SK-N-SH (cell line): ENCODE measurements around the gene DYRK1A. TPM values are rescaled to one million over a fixed set of nuclear protein-coding genes. Genes with fewer than 3 reads are reported as not detected.

Experiments
- CTCF ChIA-PET: fragments of 300-600, 350-600 bp; formaldehyde crosslinking; extraction: SDS; loops from one replicate; lab custom pipeline; 2021; lab: Yijun Ruan, JAX
- POLR2A ChIA-PET: fragments of 350-600 bp; sonication (Branson Sonifier 250); formaldehyde crosslinking; extraction: SDS; loops from one replicate; lab custom pipeline; 2020; ENCODE audit warnings: antibody characterized with exemption, inconsistent platforms; lab: Yijun Ruan, JAX
- DNase-seq: peaks from one replicate; pipeline ENCODE4 v3.0.0; 2012
- H2AFZ ChIP-seq: fragments of 200-600 bp; sonication (generic); 2 replicates; pipeline ENCODE4 v1.8.1; 2016; ENCODE audit warnings: antibody characterized with exemption, mild to moderate bottlenecking, low read depth
- H3F3A ChIP-seq: fragments of 200-600 bp; sonication (generic); replicated peaks from 2 replicates; pipeline ENCODE3; 2016; ENCODE audit warnings: antibody characterized with exemption, mild to moderate bottlenecking; ENCODE audit not compliant: insufficient read depth
- H3K27ac ChIP-seq, 2 experiments: fragments of 200-500 bp in 1 of 2; fragments of 200-600 bp in 1 of 2; sonication (Bioruptor generic) in 1 of 2; sonication (generic), shearing (Covaris generic) in 1 of 2; 2 replicates each; pipeline versions ENCODE4 v1.5.1 to v1.6.1; 2014 to 2016; ENCODE audit warnings: low read depth in 2 of 2, inconsistent platforms in 1 of 2, low read length in 1 of 2, mild to moderate bottlenecking in 1 of 2, mixed read lengths in 1 of 2
- H3K27me3 ChIP-seq: fragments of 200-600 bp; sonication (generic), shearing (Covaris generic); 2 replicates; pipeline ENCODE4 v1.6.1; 2016; ENCODE audit warnings: mixed run types; ENCODE audit not compliant: insufficient read depth
- H3K36me3 ChIP-seq, 2 experiments: fragments of 200-500 bp in 1 of 2; fragments of 200-600 bp in 1 of 2; sonication (Bioruptor generic) in 1 of 2; sonication (generic) in 1 of 2; replicated peaks in 1 of 2; 2 replicates each; pipeline versions ENCODE3 to v1.5.1; 2014 to 2016; ENCODE audit warnings: low read length in 1 of 2, mild to moderate bottlenecking in 1 of 2; ENCODE audit not compliant: insufficient read depth in 2 of 2, control insufficient read depth in 1 of 2
- H3K4me1 ChIP-seq, 2 experiments: fragments of 200-500 bp in 1 of 2; fragments of 200-600 bp in 1 of 2; sonication (Bioruptor generic) in 1 of 2; sonication (generic), shearing (Covaris generic) in 1 of 2; 2 replicates each; pipeline versions ENCODE4 v1.5.1 to v1.6.1; 2014 to 2016; ENCODE audit warnings: low read depth in 1 of 2, low read length in 1 of 2, mixed run types in 1 of 2; ENCODE audit not compliant: insufficient read depth in 2 of 2, control insufficient read depth in 1 of 2
- H3K4me2 ChIP-seq: fragments of 200-600 bp; sonication (generic), shearing (Covaris generic); 2 replicates; pipeline ENCODE4 v1.6.1; 2017; ENCODE audit warnings: mixed run types
- H3K4me3 ChIP-seq, 2 experiments: fragments of 200-500 bp in 1 of 2; fragments of 200-600 bp in 1 of 2; sonication (Bioruptor generic) in 1 of 2; sonication (generic), shearing (Covaris generic) in 1 of 2; 2 replicates each; pipeline versions ENCODE4 v1.5.1 to v1.8.1; 2014 to 2016; ENCODE audit warnings: low read depth in 2 of 2, inconsistent platforms in 1 of 2, low read length in 1 of 2, mild to moderate bottlenecking in 1 of 2, mixed read lengths in 1 of 2, moderate library complexity in 1 of 2
- H3K79me2 ChIP-seq: fragments of 200-600 bp; sonication (generic); 2 replicates; pipeline ENCODE4 v1.8.1; 2017; ENCODE audit warnings: mild to moderate bottlenecking; ENCODE audit not compliant: insufficient read depth
- H3K9ac ChIP-seq: fragments of 200-600 bp; sonication (generic); 2 replicates; pipeline ENCODE4 v1.6.1; 2017; ENCODE audit warnings: mixed run types
- H3K9me2 ChIP-seq: fragments of 200-600 bp; sonication (generic); 2 replicates; pipeline ENCODE4 v1.6.1; 2017; ENCODE audit warnings: mixed run types
- H3K9me3 ChIP-seq: fragments of 200-600 bp; sonication (generic); 2 replicates; pipeline ENCODE4 v1.6.1; 2017; ENCODE audit warnings: mixed run types, mild to moderate bottlenecking, moderate library complexity
- H4K20me1 ChIP-seq: fragments of 200-600 bp; sonication (generic); 2 replicates; pipeline ENCODE4 v1.6.1; 2017; ENCODE audit warnings: mild to moderate bottlenecking, mixed run types; ENCODE audit not compliant: insufficient read depth
- FOXJ3 ChIP-seq: sonication (generic); formaldehyde crosslinking; IDR thresholded peaks from 2 replicates; pipeline ENCODE4 v1.5.1; 2020; ENCODE audit warnings: mild to moderate bottlenecking, missing genetic modification reagents
- GABPA ChIP-seq: IDR thresholded peaks from 2 replicates; pipeline ENCODE4 v1.4.0; 2012; ENCODE audit warnings: low read depth, mild to moderate bottlenecking
- MEF2A ChIP-seq: IDR thresholded peaks from 2 replicates; pipeline ENCODE4 v1.4.0; 2012; ENCODE audit warnings: low read depth, borderline replicate concordance
- RCOR1 ChIP-seq: fragments of 150-350 bp; IDR thresholded peaks from 2 replicates; pipeline ENCODE4 v1.6.1; 2017; ENCODE audit warnings: antibody characterized with exemption, low read length
- RFX5 ChIP-seq: IDR thresholded peaks from 2 replicates; pipeline ENCODE4 v1.6.1; 2012; ENCODE audit warnings: mild to moderate bottlenecking, improper control_type of control experiment, low read length
- SIN3A ChIP-seq: IDR thresholded peaks from 2 replicates; pipeline ENCODE4 v1.6.1; 2012; ENCODE audit warnings: low read depth, mild to moderate bottlenecking, low read length, moderate library complexity, borderline replicate concordance
- TEAD4 ChIP-seq: IDR thresholded peaks from 2 replicates; pipeline ENCODE4 v1.4.0; 2012; ENCODE audit warnings: mild to moderate bottlenecking, borderline replicate concordance; ENCODE audit not compliant: insufficient read depth
- YY1 ChIP-seq: IDR thresholded peaks from 2 replicates; pipeline ENCODE4 v1.4.0; 2012; ENCODE audit warnings: low read depth, mild to moderate bottlenecking
- WGBS: methylation state at CpG from one replicate; pipeline ENCODE4 v1.1.6; 2017; ENCODE audit warnings: low lambda C conversion rate; 5-methylcytosine and 5-hydroxymethylcytosine counted together
- polyA plus RNA-seq, 3 experiments: library from polyadenylated mRNA; depleted of rRNA; stranded (reverse); fragments of >200 nt; gene quantifications; 2 replicates each; pipeline ENCODE4 v1.2.3, GENCODE V29; 2012
- TF ChIP-seq, protein P1 (sequence below): fragments of 150-350 bp; IDR thresholded peaks from 2 replicates; pipeline ENCODE4 v1.6.1; 2016; ENCODE audit warnings: mild to moderate bottlenecking, low read depth, low read length
- TF ChIP-seq, protein P2 (sequence below): IDR thresholded peaks from 2 replicates; pipeline ENCODE4 v1.6.1; 2012; ENCODE audit warnings: mild to moderate bottlenecking, low read depth, low read length, moderate library complexity
- TF ChIP-seq, protein P3 (sequence below): fragments of 150-350 bp; IDR thresholded peaks from 2 replicates; pipeline ENCODE4 v1.6.1; 2017; ENCODE audit warnings: antibody characterized with exemption, low read length, low read depth, borderline replicate concordance
- TF ChIP-seq, protein P4 (sequence below): fragments of 200-600 bp; sonication (generic); IDR thresholded peaks from 2 replicates; pipeline ENCODE4 v1.6.1; 2017; ENCODE audit warnings: antibody characterized with exemption, mild to moderate bottlenecking, moderate library complexity

Gene DYRK1A
- polyA plus RNA-seq, 1 of the 3 experiments (the other 2 are of a cell fraction), result 19.3 TPM

DNA sequence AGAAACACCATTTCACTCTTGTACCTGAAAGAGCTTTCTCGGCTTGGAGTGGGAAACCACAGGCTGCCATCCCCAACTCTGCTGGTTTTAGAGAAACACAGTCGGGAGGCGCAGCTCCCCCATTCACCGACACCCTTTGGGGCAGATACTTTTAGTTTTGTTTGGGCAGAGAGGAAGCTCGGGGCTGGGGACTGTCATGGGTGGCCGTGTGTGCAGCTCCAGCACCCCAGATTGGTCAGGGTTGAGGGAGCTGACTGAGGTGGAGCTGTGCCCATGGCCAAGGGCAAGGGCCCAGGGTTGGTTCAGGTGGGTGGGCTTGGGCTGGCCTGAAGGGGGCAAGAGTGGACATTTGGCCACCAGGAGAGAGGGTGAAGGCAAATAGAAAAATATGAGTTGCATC is 163.1 kb downstream of the DYRK1A start:
- H3K36me3 ChIP-seq, result no peaks in the 10 kb centered on the region
- no peak overlapping the region for H3K9ac ChIP-seq
- H4K20me1 ChIP-seq, result no peaks in the 10 kb centered on the region
- H3K27me3 ChIP-seq, result no peaks in the 10 kb centered on the region
- H3K9me3 ChIP-seq, result no peaks in the 10 kb centered on the region
- no peak overlapping the region for H3K27ac ChIP-seq
- no peak overlapping the region for H3K4me3 ChIP-seq
- 75% methylated on average over 6 of the region's 6 CpGs for WGBS
- peaks cover 0 to 14% of the 10 kb centered on the region in 2 experiments; a peak in 1 of 4 replicates for H3K4me1 ChIP-seq
- ChIA-PET POLR2A (no interaction called here), CTCF (interaction anchor here (1.6 kb wide), 1 partner anchor 33 kb away, joined by 5 read pairs; no protein-coding TSS in a partner anchor)
- no peaks in the 10 kb centered on the region for H3F3A ChIP-seq
- TF ChIP-seq RFX5 (no peak), RCOR1 (no peak), SIN3A (no peak), MEF2A (no peak), TEAD4 (no peak), GABPA (no peak), YY1 (no peak), FOXJ3 (CRISPR knock-in tag) (no peak)
- TF ChIP-seq, protein P1, sequence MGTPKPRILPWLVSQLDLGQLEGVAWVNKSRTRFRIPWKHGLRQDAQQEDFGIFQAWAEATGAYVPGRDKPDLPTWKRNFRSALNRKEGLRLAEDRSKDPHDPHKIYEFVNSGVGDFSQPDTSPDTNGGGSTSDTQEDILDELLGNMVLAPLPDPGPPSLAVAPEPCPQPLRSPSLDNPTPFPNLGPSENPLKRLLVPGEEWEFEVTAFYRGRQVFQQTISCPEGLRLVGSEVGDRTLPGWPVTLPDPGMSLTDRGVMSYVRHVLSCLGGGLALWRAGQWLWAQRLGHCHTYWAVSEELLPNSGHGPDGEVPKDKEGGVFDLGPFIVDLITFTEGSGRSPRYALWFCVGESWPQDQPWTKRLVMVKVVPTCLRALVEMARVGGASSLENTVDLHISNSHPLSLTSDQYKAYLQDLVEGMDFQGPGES, result no peak
- TF ChIP-seq, protein P2, sequence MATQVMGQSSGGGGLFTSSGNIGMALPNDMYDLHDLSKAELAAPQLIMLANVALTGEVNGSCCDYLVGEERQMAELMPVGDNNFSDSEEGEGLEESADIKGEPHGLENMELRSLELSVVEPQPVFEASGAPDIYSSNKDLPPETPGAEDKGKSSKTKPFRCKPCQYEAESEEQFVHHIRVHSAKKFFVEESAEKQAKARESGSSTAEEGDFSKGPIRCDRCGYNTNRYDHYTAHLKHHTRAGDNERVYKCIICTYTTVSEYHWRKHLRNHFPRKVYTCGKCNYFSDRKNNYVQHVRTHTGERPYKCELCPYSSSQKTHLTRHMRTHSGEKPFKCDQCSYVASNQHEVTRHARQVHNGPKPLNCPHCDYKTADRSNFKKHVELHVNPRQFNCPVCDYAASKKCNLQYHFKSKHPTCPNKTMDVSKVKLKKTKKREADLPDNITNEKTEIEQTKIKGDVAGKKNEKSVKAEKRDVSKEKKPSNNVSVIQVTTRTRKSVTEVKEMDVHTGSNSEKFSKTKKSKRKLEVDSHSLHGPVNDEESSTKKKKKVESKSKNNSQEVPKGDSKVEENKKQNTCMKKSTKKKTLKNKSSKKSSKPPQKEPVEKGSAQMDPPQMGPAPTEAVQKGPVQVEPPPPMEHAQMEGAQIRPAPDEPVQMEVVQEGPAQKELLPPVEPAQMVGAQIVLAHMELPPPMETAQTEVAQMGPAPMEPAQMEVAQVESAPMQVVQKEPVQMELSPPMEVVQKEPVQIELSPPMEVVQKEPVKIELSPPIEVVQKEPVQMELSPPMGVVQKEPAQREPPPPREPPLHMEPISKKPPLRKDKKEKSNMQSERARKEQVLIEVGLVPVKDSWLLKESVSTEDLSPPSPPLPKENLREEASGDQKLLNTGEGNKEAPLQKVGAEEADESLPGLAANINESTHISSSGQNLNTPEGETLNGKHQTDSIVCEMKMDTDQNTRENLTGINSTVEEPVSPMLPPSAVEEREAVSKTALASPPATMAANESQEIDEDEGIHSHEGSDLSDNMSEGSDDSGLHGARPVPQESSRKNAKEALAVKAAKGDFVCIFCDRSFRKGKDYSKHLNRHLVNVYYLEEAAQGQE, result no peak
- TF ChIP-seq, protein P3, sequence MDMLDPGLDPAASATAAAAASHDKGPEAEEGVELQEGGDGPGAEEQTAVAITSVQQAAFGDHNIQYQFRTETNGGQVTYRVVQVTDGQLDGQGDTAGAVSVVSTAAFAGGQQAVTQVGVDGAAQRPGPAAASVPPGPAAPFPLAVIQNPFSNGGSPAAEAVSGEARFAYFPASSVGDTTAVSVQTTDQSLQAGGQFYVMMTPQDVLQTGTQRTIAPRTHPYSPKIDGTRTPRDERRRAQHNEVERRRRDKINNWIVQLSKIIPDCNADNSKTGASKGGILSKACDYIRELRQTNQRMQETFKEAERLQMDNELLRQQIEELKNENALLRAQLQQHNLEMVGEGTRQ, result no peak
- TF ChIP-seq, protein P4, sequence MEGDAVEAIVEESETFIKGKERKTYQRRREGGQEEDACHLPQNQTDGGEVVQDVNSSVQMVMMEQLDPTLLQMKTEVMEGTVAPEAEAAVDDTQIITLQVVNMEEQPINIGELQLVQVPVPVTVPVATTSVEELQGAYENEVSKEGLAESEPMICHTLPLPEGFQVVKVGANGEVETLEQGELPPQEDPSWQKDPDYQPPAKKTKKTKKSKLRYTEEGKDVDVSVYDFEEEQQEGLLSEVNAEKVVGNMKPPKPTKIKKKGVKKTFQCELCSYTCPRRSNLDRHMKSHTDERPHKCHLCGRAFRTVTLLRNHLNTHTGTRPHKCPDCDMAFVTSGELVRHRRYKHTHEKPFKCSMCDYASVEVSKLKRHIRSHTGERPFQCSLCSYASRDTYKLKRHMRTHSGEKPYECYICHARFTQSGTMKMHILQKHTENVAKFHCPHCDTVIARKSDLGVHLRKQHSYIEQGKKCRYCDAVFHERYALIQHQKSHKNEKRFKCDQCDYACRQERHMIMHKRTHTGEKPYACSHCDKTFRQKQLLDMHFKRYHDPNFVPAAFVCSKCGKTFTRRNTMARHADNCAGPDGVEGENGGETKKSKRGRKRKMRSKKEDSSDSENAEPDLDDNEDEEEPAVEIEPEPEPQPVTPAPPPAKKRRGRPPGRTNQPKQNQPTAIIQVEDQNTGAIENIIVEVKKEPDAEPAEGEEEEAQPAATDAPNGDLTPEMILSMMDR, result no peak
- no peaks in the 10 kb centered on the region for H3K79me2 ChIP-seq
- no peak overlapping the region for H3K4me2 ChIP-seq
- no peak overlapping the region for H2AFZ ChIP-seq
- no peak for DNase-seq
- no peaks in the 10 kb centered on the region for H3K9me2 ChIP-seq
